ENCODE measurements around the gene GRIP2. TPM values are rescaled to one million over a fixed set of nuclear protein-coding genes. Genes with fewer than 3 reads are reported as not detected.

GRIP2 gene
- total RNA-seq, 2 experiments from 2014 or later: not detected

- intact Hi-C loops (cut with micrococcal nuclease; ENCODE audit: unreplicated experiment): no loop called here
- H3K79me2 ChIP-seq (ENCODE audit: insufficient read depth, low read depth, low read length): no peaks in the 10 kb centered on the region
- BruUV-seq (replicated peaks): no TSS peak
- no peaks in the 10 kb centered on the region for H3K36me3 ChIP-seq (ENCODE audit: insufficient read depth, low read length)
- H3K4me1 ChIP-seq (ENCODE audit: insufficient read depth, low read length, poor library complexity, severe bottlenecking): no peaks in the 10 kb centered on the region
- H3K27ac ChIP-seq (ENCODE audit: low read depth, low read length, poor library complexity, severe bottlenecking): no peak overlapping the region
- TF ChIP-seq, protein P1, sequence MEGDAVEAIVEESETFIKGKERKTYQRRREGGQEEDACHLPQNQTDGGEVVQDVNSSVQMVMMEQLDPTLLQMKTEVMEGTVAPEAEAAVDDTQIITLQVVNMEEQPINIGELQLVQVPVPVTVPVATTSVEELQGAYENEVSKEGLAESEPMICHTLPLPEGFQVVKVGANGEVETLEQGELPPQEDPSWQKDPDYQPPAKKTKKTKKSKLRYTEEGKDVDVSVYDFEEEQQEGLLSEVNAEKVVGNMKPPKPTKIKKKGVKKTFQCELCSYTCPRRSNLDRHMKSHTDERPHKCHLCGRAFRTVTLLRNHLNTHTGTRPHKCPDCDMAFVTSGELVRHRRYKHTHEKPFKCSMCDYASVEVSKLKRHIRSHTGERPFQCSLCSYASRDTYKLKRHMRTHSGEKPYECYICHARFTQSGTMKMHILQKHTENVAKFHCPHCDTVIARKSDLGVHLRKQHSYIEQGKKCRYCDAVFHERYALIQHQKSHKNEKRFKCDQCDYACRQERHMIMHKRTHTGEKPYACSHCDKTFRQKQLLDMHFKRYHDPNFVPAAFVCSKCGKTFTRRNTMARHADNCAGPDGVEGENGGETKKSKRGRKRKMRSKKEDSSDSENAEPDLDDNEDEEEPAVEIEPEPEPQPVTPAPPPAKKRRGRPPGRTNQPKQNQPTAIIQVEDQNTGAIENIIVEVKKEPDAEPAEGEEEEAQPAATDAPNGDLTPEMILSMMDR (conservative IDR thresholded peaks at IDR 0.05; ENCODE audit: low read length): no peak
- no peak for TF ChIP-seq EZH2phosphoT487 (IDR thresholded peaks at IDR 0.05; ENCODE audit: borderline replicate concordance, low read depth, low read length)
- H4K20me1 ChIP-seq (ENCODE audit: insufficient read depth, low read length): no peaks in the 10 kb centered on the region
- H2AFZ ChIP-seq (ENCODE audit: low read length): no peak overlapping the region
- H3K9me2 ChIP-seq (ENCODE audit: insufficient read depth, low read length): no peaks in the 10 kb centered on the region
- H3K9me3 ChIP-seq (ENCODE audit: low read length): no peaks in the 10 kb centered on the region
- no peak overlapping the region for H3K4me2 ChIP-seq (ENCODE audit: low read length)
- CTCF ChIA-PET (ENCODE audit: unreplicated experiment): interaction anchor here (0.6 kb wide), 1 partner anchor 254 kb away, joined by 3 read pairs; no protein-coding TSS in a partner anchor
- DNase-seq (ENCODE audit: low spot score): no peak
- no peak overlapping the region for H3K4me3 ChIP-seq (ENCODE audit: low read depth, low read length, poor library complexity, severe bottlenecking)
- POLR2A ChIA-PET: no interaction called here
These were observed 26.4 kb downstream of the GRIP2 start for GRCh38 chr3:14513566-14514322.

DNA sequence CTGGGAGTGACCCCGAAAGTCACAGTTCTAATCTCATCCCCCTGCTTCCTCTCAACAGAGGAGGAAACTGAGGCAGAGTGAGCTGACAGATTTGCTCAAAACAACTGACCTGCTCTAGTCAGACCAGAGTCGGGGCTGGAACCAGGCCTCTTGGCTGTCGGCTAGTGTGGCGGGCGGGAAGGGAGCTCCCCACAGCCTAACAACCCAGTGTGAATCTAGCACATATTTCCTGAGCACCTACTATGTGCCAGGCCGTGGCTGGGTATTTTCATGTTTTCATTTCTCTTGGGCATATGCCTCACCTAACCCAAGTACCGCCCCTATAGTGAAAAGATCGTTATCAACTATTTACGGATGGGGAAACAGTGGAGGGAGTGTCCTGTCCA is 27.2 kb downstream of the GRIP2 start:
- H3K4me1 ChIP-seq (ENCODE audit: insufficient read depth, low read length, poor library complexity, severe bottlenecking): no peaks in the 10 kb centered on the region
- no peak for DNase-seq (ENCODE audit: low spot score)
- H2AFZ ChIP-seq (ENCODE audit: low read length): no peak overlapping the region
- no TSS peak for BruUV-seq (replicated peaks)
- H3K4me2 ChIP-seq (ENCODE audit: low read length): no peak overlapping the region
- no peaks in the 10 kb centered on the region for H3K9me2 ChIP-seq (ENCODE audit: insufficient read depth, low read length)
- no peak overlapping the region for H3K4me3 ChIP-seq (ENCODE audit: low read depth, low read length, poor library complexity, severe bottlenecking)
- no peaks in the 10 kb centered on the region for H3K9me3 ChIP-seq (ENCODE audit: low read length)
- ChIA-PET CTCF (ENCODE audit: unreplicated experiment) (interaction anchor here (0.6 kb wide), 1 partner anchor 254 kb away, joined by 3 read pairs; no protein-coding TSS in a partner anchor), POLR2A (no interaction called here)
- TF ChIP-seq EZH2phosphoT487 (IDR thresholded peaks at IDR 0.05; ENCODE audit: borderline replicate concordance, low read depth, low read length): no peak
- TF ChIP-seq, protein P1 (conservative IDR thresholded peaks at IDR 0.05; ENCODE audit: low read length): no peak
- H4K20me1 ChIP-seq (ENCODE audit: insufficient read depth, low read length): no peaks in the 10 kb centered on the region
- H3K27ac ChIP-seq (ENCODE audit: low read depth, low read length, poor library complexity, severe bottlenecking): no peak overlapping the region
- no peaks in the 10 kb centered on the region for H3K36me3 ChIP-seq (ENCODE audit: insufficient read depth, low read length)
- no peaks in the 10 kb centered on the region for H3K79me2 ChIP-seq (ENCODE audit: insufficient read depth, low read depth, low read length)
- intact Hi-C loops (cut with micrococcal nuclease; ENCODE audit: unreplicated experiment): no loop called here

GRCh38 chr3:14512281-14512941 is 27.7 kb downstream of the GRIP2 start:
- no peaks in the 10 kb centered on the region for H3K79me2 ChIP-seq (ENCODE audit: insufficient read depth, low read depth, low read length)
- H3K9me3 ChIP-seq (ENCODE audit: low read length): no peaks in the 10 kb centered on the region
- BruUV-seq (replicated peaks): no TSS peak

More at GRCh38 chr3:14512281-14512941, 27.7 kb downstream of the GRIP2 start:
- H4K20me1 ChIP-seq (ENCODE audit: insufficient read depth, low read length): no peaks in the 10 kb centered on the region
- no peaks in the 10 kb centered on the region for H3K9me2 ChIP-seq (ENCODE audit: insufficient read depth, low read length)
- H2AFZ ChIP-seq (ENCODE audit: low read length): no peak overlapping the region
- ChIA-PET POLR2A (no interaction called here), CTCF (ENCODE audit: unreplicated experiment) (no interaction called here)
- intact Hi-C loops (cut with micrococcal nuclease; ENCODE audit: unreplicated experiment): no loop called here
- H3K36me3 ChIP-seq (ENCODE audit: insufficient read depth, low read length): no peaks in the 10 kb centered on the region
- DNase-seq (ENCODE audit: low spot score): no peak
- no peaks in the 10 kb centered on the region for H3K4me1 ChIP-seq (ENCODE audit: insufficient read depth, low read length, poor library complexity, severe bottlenecking)
- no peak overlapping the region for H3K27ac ChIP-seq (ENCODE audit: low read depth, low read length, poor library complexity, severe bottlenecking)
- no peak for TF ChIP-seq EZH2phosphoT487 (IDR thresholded peaks at IDR 0.05; ENCODE audit: borderline replicate concordance, low read depth, low read length)
- TF ChIP-seq, protein P1 (conservative IDR thresholded peaks at IDR 0.05; ENCODE audit: low read length): no peak
- no peak overlapping the region for H3K4me3 ChIP-seq (ENCODE audit: low read depth, low read length, poor library complexity, severe bottlenecking)
- no peak overlapping the region for H3K4me2 ChIP-seq (ENCODE audit: low read length)

Measured in OCI-LY7 (cell line).